Esophagus squamous epithelium (tissue), 5 donors: ENCODE results near the gene CDH12. TPM values are rescaled to one million over a fixed set of nuclear protein-coding genes. Genes with fewer than 3 reads are reported as not detected.
"Not testable (repeated sequence)": the region's sequence is repeated elsewhere in the genome, so short reads cannot be mapped to it uniquely, and the experiment has no call there.

Experiments
- DNase-seq: peaks from one replicate; lab custom pipeline; 2025; lab: John Stamatoyannopoulos, UW
- H3K27ac ChIP-seq, 4 donors: fragments of 200-600 bp; sonication (generic); one replicate each; pipeline ENCODE4 v1.5.1; 2016 to 2019; ENCODE audit warnings: mild to moderate bottlenecking in 1 of 4
- H3K27me3 ChIP-seq, 4 donors: fragments of 200-600 bp; sonication (generic); 1 replicate in 3 of 4; 2 replicates in 1 of 4; pipeline versions ENCODE4 v1.5.1 to v1.6.0; 2017 to 2021; ENCODE audit warnings: antibody characterized with exemption in 1 of 4
- H3K36me3 ChIP-seq, 3 donors: fragments of 200-600 bp; sonication (generic); one replicate each; pipeline ENCODE4 v1.5.1; 2016 to 2019
- H3K4me1 ChIP-seq, 3 donors: fragments of 200-600 bp; sonication (generic); one replicate each; pipeline ENCODE4 v1.5.1; 2017 to 2019
- H3K4me3 ChIP-seq, 4 donors: fragments of 200-600 bp; sonication (generic); 1 replicate in 3 of 4; 2 replicates in 1 of 4; pipeline ENCODE4 v1.5.1; 2016 to 2019; ENCODE audit warnings: mild to moderate bottlenecking in 2 of 4, moderate library complexity in 1 of 4
- H3K9me3 ChIP-seq, 3 donors: fragments of 200-600 bp; sonication (generic); one replicate each; pipeline ENCODE4 v1.5.1; 2016 to 2019
- POLR2A ChIP-seq, 4 donors: fragments of 450-650 bp; IDR thresholded peaks; one replicate each; pipeline ENCODE4 v1.6.1; 2017; ENCODE audit warnings: antibody characterized with exemption in 4 of 4, mild to moderate bottlenecking in 4 of 4, moderate library complexity in 3 of 4
- WGBS, 2 donors: methylation state at CpG; one replicate each; pipeline ENCODE4 v1.1.5; 2018; 5-methylcytosine and 5-hydroxymethylcytosine counted together
- intact Hi-C: fragments of 100-400 bp; cut with DNase I; formaldehyde crosslinking; loops from one replicate; pipeline ENCODE4 v1.15.0; 2022
- total RNA-seq, 4 donors: library from RNA; depleted of rRNA; stranded (reverse); fragments of >200 nt; gene quantifications; one replicate each; pipeline ENCODE4 v1.1.0, GENCODE V29; 2016
- TF ChIP-seq, protein P1 (sequence below), 6 experiments: fragments of 450-650 bp in 4 of 6; fragments of 200-600 bp in 2 of 6; sonication (generic) in 2 of 6; IDR thresholded peaks; one replicate each; pipeline ENCODE4 v1.5.1; 2016 to 2019; ENCODE audit warnings: antibody characterized with exemption in 6 of 6, mild to moderate bottlenecking in 4 of 6, moderate library complexity in 4 of 6
- donor health status: DM: yes; HTN: yes; CAD: no.

Gene CDH12
- total RNA-seq, 4 donors from 2014 or later: not detected

GRCh38 chr5:22036061-22036460 is 817.1 kb downstream of the CDH12 start:
- DNase-seq: no peak
- Histone ChIP-seq H3K9me3 (no peaks in the 10 kb centered on the region), H3K4me3 (no peak overlapping the region), H3K36me3 (no peaks in the 10 kb centered on the region), H3K27ac (no peak overlapping the region), H3K27me3 (no peaks in the 10 kb centered on the region), H3K4me1 (no peaks in the 10 kb centered on the region)
- intact Hi-C loops: no loop called here
- no peak for TF ChIP-seq POLR2A (IDR thresholded peaks at IDR 0.05)
- TF ChIP-seq, protein P1, sequence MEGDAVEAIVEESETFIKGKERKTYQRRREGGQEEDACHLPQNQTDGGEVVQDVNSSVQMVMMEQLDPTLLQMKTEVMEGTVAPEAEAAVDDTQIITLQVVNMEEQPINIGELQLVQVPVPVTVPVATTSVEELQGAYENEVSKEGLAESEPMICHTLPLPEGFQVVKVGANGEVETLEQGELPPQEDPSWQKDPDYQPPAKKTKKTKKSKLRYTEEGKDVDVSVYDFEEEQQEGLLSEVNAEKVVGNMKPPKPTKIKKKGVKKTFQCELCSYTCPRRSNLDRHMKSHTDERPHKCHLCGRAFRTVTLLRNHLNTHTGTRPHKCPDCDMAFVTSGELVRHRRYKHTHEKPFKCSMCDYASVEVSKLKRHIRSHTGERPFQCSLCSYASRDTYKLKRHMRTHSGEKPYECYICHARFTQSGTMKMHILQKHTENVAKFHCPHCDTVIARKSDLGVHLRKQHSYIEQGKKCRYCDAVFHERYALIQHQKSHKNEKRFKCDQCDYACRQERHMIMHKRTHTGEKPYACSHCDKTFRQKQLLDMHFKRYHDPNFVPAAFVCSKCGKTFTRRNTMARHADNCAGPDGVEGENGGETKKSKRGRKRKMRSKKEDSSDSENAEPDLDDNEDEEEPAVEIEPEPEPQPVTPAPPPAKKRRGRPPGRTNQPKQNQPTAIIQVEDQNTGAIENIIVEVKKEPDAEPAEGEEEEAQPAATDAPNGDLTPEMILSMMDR (IDR thresholded peaks at IDR 0.05): no peak

- intact Hi-C loops: no loop called here
- Histone ChIP-seq H3K36me3 (no peaks in the 10 kb centered on the region), H3K4me3 (no peak overlapping the region), H3K9me3 (no peaks in the 10 kb centered on the region), H3K27me3 (no peaks in the 10 kb centered on the region), H3K27ac (no peak overlapping the region), H3K4me1 (no peaks in the 10 kb centered on the region)
- TF ChIP-seq POLR2A (IDR thresholded peaks at IDR 0.05): no peak
- TF ChIP-seq, protein P1 (IDR thresholded peaks at IDR 0.05): no peak
- 70 to 78% methylated on average over 2 of the region's 2 CpGs for WGBS, 2 donors
- DNase-seq: no peak
Observed at GRCh38 chr5:22033066-22033465, 820.1 kb downstream of the CDH12 start.

GRCh38 chr5:22023784-22024183 is 829.4 kb downstream of the CDH12 start:
- Histone ChIP-seq H3K4me1 (no peaks in the 10 kb centered on the region), H3K27ac (no peak overlapping the region), H3K36me3 (no peaks in the 10 kb centered on the region), H3K4me3 (no peak overlapping the region), H3K27me3 (no peaks in the 10 kb centered on the region), H3K9me3 (no peaks in the 10 kb centered on the region)
- intact Hi-C loops: no loop called here
- TF ChIP-seq, protein P1 (IDR thresholded peaks at IDR 0.05): no peak
- no peak for TF ChIP-seq POLR2A (IDR thresholded peaks at IDR 0.05)
- WGBS, 2 donors: 67 to 88% methylated on average over 1 of the region's 1 CpG
- no peak for DNase-seq

GRCh38 chr5:22012893-22013292 is 840.3 kb downstream of the CDH12 start:
- H3K4me3 ChIP-seq, H3K36me3 ChIP-seq, DNase-seq, H3K27me3 ChIP-seq, H3K9me3 ChIP-seq, H3K27ac ChIP-seq, intact Hi-C loops, H3K4me1 ChIP-seq: not testable (repeated sequence)
- 10 to 19% methylated on average over 3 of the region's 3 CpGs for WGBS, 2 donors

DNA sequence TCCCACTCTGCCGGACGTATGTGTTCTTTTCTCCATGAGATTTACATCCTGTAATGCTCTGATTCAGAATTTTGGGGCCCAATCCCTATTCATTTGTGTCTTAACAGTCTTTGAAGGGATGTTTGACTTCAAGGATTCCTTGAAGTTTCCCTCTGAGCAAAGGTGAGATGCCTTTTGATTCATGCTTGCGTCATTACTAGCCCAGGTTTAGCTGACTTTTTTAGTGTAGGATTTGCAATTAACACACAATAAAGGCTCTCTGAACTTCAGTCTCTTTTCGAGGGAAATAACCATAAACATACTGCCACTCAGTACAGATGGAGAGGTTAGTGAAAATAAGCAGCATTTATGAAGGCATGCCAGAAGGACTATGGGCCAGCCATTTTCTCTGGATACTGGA is 842.3 kb downstream of the CDH12 start:
- DNase-seq, H3K9me3 ChIP-seq, H3K27ac ChIP-seq, intact Hi-C loops, H3K4me3 ChIP-seq, H3K27me3 ChIP-seq, H3K36me3 ChIP-seq, H3K4me1 ChIP-seq: not testable (repeated sequence)
- 76 to 79% methylated on average over 2 to 3 of the region's 4 CpGs for WGBS, 2 donors

DNA sequence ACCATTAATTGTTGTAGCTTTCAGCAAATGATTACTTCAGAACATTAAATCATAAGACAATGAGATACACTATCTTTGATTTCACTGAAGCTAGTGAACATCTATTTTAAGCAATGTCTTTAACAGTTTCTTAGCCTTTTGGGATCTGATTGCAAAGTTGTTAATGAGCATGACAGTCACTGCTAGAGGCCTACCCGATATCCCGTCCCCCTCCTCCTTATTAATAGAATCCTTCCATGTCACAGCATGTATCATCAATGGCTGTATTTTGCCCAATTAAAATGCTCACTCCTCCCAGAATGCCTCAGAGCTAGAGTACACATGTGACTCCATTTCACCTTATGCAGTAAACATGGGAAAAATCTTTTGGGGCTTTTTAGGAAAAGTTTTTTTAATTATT is 852.0 kb downstream of the CDH12 start:
- DNase-seq, H3K27ac ChIP-seq, H3K9me3 ChIP-seq, H3K4me3 ChIP-seq, intact Hi-C loops, H3K27me3 ChIP-seq, H3K4me1 ChIP-seq, H3K36me3 ChIP-seq: not testable (repeated sequence)
- 94 to 100% methylated on average over 2 of the region's 2 CpGs for WGBS, 2 donors

DNA sequence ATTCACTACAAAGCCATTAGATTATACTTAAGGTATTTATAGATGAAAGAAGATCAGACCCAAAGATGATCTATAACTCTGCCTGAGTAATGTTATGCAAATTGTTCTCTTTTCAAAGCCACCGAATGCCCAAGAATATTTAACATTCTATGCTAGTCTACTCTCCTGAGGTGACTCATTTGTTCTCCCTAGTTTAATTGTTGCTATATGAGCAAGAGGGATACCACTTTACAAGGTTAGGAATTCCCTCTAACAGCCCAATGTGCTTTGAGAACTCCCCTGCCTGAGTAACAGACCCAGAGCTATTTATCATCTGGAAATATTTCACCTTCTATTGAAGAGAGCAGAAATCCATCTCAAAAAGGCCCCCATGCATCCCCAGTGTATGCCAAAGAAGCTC is 867.3 kb downstream of the CDH12 start:
- 33 to 67% methylated on average over 1 of the region's 1 CpG for whole genome bisulfite sequencing, 2 donors
- H3K9me3 ChIP-seq, H3K4me3 ChIP-seq, H3K36me3 ChIP-seq, H3K27ac ChIP-seq, intact Hi-C loops, H3K4me1 ChIP-seq, H3K27me3 ChIP-seq, DNase-seq: not testable (repeated sequence)

DNA sequence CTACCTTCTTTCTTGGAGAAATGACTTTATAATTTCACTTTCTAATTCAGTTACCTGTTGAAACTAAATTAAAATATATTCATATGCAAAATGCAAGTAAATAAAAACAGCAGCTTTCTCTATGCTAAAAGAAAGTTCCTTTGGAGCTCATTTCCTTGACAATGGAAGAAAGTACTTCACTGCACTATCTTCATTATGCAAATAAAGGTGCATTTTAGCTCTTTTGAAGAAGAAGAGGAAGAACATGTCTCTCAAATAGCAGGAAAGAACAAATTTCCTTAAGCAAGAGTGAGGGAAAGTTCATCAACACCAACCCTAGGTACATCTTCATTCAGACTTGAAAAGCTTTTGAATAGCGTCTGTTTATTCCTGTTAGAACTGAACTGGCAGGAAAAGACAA is 901.6 kb downstream of the CDH12 start:
- H3K9me3 ChIP-seq, H3K36me3 ChIP-seq, H3K27ac ChIP-seq, H3K4me1 ChIP-seq, H3K27me3 ChIP-seq, intact Hi-C loops, H3K4me3 ChIP-seq, DNase-seq: not testable (repeated sequence)
- 77 to 82% methylated on average over 1 of the region's 1 CpG for WGBS, 2 donors
